Gastrocnemius medialis (tissue), 4 donors: Measurements from ENCODE around the gene HSD11B2. TPM values are rescaled to one million over a fixed set of nuclear protein-coding genes. Genes with fewer than 3 reads are reported as not detected.

Source experiments
- ATAC-seq, 2 donors: fragments of 150-250 bp; one replicate each; pipeline ENCODE4 v1.9.1; 2016
- DNase-seq, 2 donors: peaks; one replicate each; pipeline ENCODE4 v3.0.0-alpha.2; 2019
- H3K27ac ChIP-seq, 4 donors: fragments of 200-600 bp; sonication (generic); 1 replicate in 1 of 4; 2 replicates in 3 of 4; pipeline ENCODE4 v1.5.1; 2016 to 2018; ENCODE audit warnings: mild to moderate bottlenecking in 2 of 4, moderate library complexity in 1 of 4
- H3K27me3 ChIP-seq, 3 donors: fragments of 200-600 bp; sonication (generic) in 2 of 3; 1 replicate in 1 of 3; 2 replicates in 2 of 3; pipeline versions ENCODE4 v1.5.1 to v1.6.0; 2016 to 2019; ENCODE audit warnings: mild to moderate bottlenecking in 1 of 3, moderate library complexity in 1 of 3
- H3K36me3 ChIP-seq, 2 donors: fragments of 200-600 bp; sonication (generic) in 1 of 2; one replicate each; pipeline ENCODE4 v1.5.1; 2017 to 2018
- H3K4me1 ChIP-seq, 2 donors: fragments of 200-600 bp; sonication (generic) in 1 of 2; one replicate each; pipeline ENCODE4 v1.5.1; 2016 to 2017; ENCODE audit warnings: mild to moderate bottlenecking in 2 of 2
- H3K4me3 ChIP-seq, 4 donors: fragments of 200-600 bp; sonication (generic) in 3 of 4; 1 replicate in 1 of 4; 2 replicates in 3 of 4; pipeline ENCODE4 v1.5.1; 2016 to 2019; ENCODE audit warnings: mild to moderate bottlenecking in 2 of 4
- H3K9me3 ChIP-seq, 3 donors: fragments of 200-600 bp; sonication (generic) in 2 of 3; 1 replicate in 1 of 3; 2 replicates in 2 of 3; pipeline ENCODE4 v1.5.1; 2016 to 2019
- CTCF ChIP-seq, 5 experiments: fragments of 450-650 bp in 3 of 5; fragments of 200-600 bp in 2 of 5; sonication (generic) in 2 of 5; IDR thresholded peaks in 4 of 5; conservative IDR thresholded peaks in 1 of 5; 1 replicate in 4 of 5; 2 replicates in 1 of 5; pipeline ENCODE4 v1.5.1; 2016 to 2019; ENCODE audit warnings: antibody characterized with exemption in 5 of 5, mild to moderate bottlenecking in 3 of 5, moderate library complexity in 3 of 5
- POLR2A ChIP-seq, 2 donors: fragments of 450-650 bp; IDR thresholded peaks; one replicate each; pipeline ENCODE4 v1.6.1; 2017; ENCODE audit warnings: antibody characterized with exemption in 2 of 2, mild to moderate bottlenecking in 2 of 2, moderate library complexity in 2 of 2
- in situ Hi-C, 4 donors: fragments of 200-750 bp; cut with MboI; loops; one replicate each; pipeline versions ENCODE4 v1.15.0 to v1.8.0; 2017; ENCODE audit warnings: low sequenced_read_pairs in 4 of 4
- intact Hi-C: fragments of 100-400 bp; cut with DNase I; formaldehyde crosslinking; loops from one replicate; pipeline ENCODE4 v1.15.1; 2023; ENCODE audit warnings: low total_unique reads
- total RNA-seq, 4 donors: library from RNA; depleted of rRNA; stranded (reverse); fragments of >200 nt; gene quantifications; one replicate each; pipeline versions ENCODE4 v1.1.0 to v1.2.3, GENCODE V29; 2016

Gene HSD11B2
- total RNA-seq, 4 donors from 2014 or later: 2.3 to 4.1 TPM; not detected in 2

DNA sequence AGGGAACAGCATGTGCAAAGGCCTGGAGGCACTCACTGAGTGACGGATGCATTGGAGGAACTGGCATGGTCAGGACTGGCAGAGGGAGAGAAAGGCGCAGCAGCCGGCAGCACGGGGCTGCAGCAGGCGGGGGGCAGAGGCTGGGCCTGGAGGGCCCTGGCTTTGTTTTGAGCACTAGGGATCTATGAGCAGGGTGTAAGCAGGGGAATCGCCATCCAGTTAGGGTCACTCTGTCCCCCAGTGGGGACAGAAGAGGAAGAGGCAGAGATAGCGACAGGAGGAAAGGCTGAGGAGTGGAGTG is 14.2 kb downstream of the HSD11B2 start:
- no peaks in the 10 kb centered on the region for H3K9me3 ChIP-seq
- peaks cover 0 to 3% of the 10 kb centered on the region in 2 donors for H3K36me3 ChIP-seq
- peaks cover 85 to 93% of the 10 kb centered on the region in 2 donors for H3K4me1 ChIP-seq
- TF ChIP-seq POLR2A (IDR thresholded peaks at IDR 0.05) (no peak), CTCF (IDR thresholded peaks at IDR 0.05 in 4 of 5, conservative IDR thresholded peaks at IDR 0.05 in 1 of 5) (no peak)
- no peaks in the 10 kb centered on the region for H3K27me3 ChIP-seq
- in situ Hi-C loops (no loop called here), intact Hi-C loops (loop anchor here (2.0 kb wide), 1 partner anchor 14 kb away; the partner anchor contains the start of gene HSD11B2)
- H3K4me3 ChIP-seq: no peak overlapping the region
- no peak for DNase-seq
- peak overlapping the region in 1 of 4 donors; percentile 2 for H3K27ac ChIP-seq
- no peak for ATAC-seq

DNA sequence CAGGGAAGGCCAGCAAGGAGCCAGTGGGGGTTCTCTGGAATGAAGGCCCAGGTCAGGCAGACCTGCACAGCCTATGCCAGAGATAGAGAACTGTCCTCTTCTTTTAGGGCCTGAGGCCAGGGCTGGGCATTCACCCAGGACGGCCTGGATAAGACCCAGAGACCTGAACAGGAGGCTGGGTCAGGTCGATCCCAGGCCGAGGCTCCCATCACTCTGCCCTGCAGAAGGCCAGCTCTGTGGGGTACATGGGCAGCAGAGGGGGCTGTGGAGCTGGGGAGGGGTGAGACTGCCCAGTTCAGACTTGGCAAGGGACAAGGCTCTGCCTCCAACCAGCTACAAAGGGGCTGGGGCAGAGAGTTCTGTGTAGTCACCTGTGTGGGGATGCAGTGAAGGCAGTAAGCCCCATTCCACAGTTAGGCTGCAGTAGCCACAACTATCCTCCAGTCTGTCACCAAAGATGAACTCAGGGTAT is 14.6 kb downstream of the HSD11B2 start:
- ATAC-seq (peak in 1 of 2 donors; percentile 50), DNase-seq (peak in 1 of 2 donors; percentile 79)
- H3K9me3 ChIP-seq: no peaks in the 10 kb centered on the region
- H3K4me3 ChIP-seq: no peak overlapping the region
- in situ Hi-C loops: no loop called here
- no peak for TF ChIP-seq POLR2A (IDR thresholded peaks at IDR 0.05)
- TF ChIP-seq CTCF (IDR thresholded peaks at IDR 0.05 in 4 of 5, conservative IDR thresholded peaks at IDR 0.05 in 1 of 5): peak in 1 of 5 experiments; percentile 20
- no peaks in the 10 kb centered on the region for H3K27me3 ChIP-seq
- peaks cover 89 to 97% of the 10 kb centered on the region in 2 donors for H3K4me1 ChIP-seq
- H3K27ac ChIP-seq: peak overlapping the region in 1 of 4 donors; percentile 2
- intact Hi-C loops: loop anchor here (2.0 kb wide), 1 partner anchor 15 kb away; the partner anchor contains the start of gene HSD11B2
- H3K36me3 ChIP-seq: peaks cover 0 to 3% of the 10 kb centered on the region in 2 donors

GRCh38 chr16:67445913-67446907 is 15.3 kb downstream of the HSD11B2 start:
- peak overlapping the region in 2 of 4 donors; percentile 2 to 19 for H3K27ac ChIP-seq
- peaks cover 95 to 100% of the 10 kb centered on the region in 2 donors for H3K4me1 ChIP-seq
- no peaks in the 10 kb centered on the region for H3K9me3 ChIP-seq
- H3K36me3 ChIP-seq: peaks cover 0 to 3% of the 10 kb centered on the region in 2 donors
- no peak for DNase-seq
- TF ChIP-seq POLR2A (IDR thresholded peaks at IDR 0.05): no peak
- TF ChIP-seq CTCF (IDR thresholded peaks at IDR 0.05 in 4 of 5, conservative IDR thresholded peaks at IDR 0.05 in 1 of 5): no peak
- H3K27me3 ChIP-seq: no peaks in the 10 kb centered on the region
- no peak overlapping the region for H3K4me3 ChIP-seq
- no peak for ATAC-seq
- in situ Hi-C loops: no loop called here
- intact Hi-C loops: loop anchor here (2.0 kb wide), 1 partner anchor 15 kb away; the partner anchor contains the start of gene HSD11B2

- no peaks in the 10 kb centered on the region for H3K9me3 ChIP-seq
- no peak overlapping the region for H3K27ac ChIP-seq
- intact Hi-C loops: no loop called here
- in situ Hi-C loops: no loop called here
- TF ChIP-seq CTCF (IDR thresholded peaks at IDR 0.05 in 4 of 5, conservative IDR thresholded peaks at IDR 0.05 in 1 of 5): no peak
- no peak for TF ChIP-seq POLR2A (IDR thresholded peaks at IDR 0.05)
- ATAC-seq (no peak), DNase-seq (no peak)
- no peaks in the 10 kb centered on the region for H3K27me3 ChIP-seq
- no peak overlapping the region for H3K4me3 ChIP-seq
- peaks cover 0 to 3% of the 10 kb centered on the region in 2 donors for H3K36me3 ChIP-seq
- H3K4me1 ChIP-seq: peaks cover 95 to 100% of the 10 kb centered on the region in 2 donors
Measured at GRCh38 chr16:67446968-67447507, 16.1 kb downstream of the HSD11B2 start.
